HG02759 (cell line): ENCODE data around the gene LGALSL.

ENCODE experiments used
- ATAC-seq: cut with Tn5 transposase; IDR thresholded peaks from one replicate; pipeline ENCODE4 v1.9.1; 2021; ENCODE audit warnings: mild to moderate bottlenecking, moderate library complexity; ENCODE audit not compliant: unreplicated experiment

The LGALSL gene

DNA sequence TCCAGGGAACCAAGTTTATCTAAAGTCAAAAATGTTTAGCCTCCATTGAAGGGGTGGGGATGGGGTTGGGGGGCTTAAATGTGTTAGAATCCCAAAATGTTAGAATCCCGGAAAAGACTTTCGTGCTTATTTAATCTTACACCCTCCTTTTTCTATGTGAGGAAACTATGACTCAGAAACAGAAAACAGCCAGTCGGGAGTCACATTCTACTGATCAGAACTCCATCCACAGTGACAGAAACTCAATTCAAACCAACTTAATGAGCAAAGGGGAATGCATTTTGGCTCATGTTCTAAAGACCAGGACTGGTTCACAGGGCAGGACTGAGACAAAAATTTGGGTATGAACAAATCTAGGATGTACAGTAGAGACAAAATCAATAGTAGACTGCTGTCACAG lies 38.3 kb downstream of the LGALSL start:
- no peak for ATAC-seq

DNA sequence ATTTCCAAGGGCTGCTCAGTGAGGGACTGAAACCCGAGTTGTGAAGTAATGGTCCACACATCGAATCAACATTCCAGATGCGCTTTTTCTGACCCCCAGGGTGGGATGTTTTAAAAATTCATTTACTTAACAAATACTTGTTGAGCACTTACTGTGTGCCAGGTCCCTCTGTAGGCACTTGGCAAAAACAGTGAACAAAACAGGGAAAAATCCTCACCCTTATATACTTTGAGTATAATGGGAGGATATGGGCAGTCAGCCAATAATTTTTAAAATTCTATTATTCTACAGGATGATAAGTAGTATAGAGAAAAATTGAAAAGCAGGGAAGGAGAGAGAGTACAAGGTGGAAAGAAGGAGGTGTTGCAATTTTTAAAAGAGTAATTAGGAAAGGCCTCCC lies 38.9 kb downstream of the LGALSL start:
- no peak for ATAC-seq

DNA sequence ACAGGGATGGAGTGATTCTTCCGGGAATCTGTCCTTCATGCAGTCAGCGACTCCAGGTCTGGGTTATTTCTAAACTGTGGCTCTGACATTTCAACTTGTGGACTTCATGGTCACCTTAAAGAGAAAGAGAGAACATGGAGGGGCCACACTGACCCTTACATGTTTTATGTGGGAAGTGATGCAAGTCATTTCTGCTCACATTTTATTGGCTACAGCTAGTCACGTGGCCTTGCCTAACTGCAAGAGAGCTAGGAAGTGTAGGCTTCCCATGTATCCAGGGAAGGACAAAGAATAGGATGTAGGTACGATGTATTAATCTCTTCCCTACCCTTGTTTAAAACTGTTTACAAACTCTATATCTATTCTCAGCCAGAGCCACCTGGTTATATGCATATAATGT lies 39.8 kb downstream of the LGALSL start:
- ATAC-seq: no peak

DNA sequence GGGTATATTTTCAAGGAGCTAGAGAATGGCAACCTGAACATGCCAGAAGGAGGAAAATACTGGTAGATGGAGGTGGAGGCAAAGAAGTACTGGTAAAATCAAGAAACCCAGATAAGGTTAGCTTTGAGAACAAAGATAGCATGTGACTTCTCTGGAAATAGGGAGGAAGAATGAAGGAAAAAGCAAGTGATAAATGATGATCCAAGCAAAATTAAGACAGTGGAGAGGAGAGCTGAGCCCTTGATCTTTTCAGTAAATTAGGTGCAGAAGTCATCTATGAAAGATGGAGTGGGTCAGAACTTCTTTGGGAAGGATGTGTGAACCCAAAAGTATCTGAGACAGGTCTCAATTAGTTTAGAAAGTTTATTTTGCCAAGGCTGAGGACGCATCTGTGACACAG lies 44.5 kb downstream of the LGALSL start:
- ATAC-seq: no peak

DNA sequence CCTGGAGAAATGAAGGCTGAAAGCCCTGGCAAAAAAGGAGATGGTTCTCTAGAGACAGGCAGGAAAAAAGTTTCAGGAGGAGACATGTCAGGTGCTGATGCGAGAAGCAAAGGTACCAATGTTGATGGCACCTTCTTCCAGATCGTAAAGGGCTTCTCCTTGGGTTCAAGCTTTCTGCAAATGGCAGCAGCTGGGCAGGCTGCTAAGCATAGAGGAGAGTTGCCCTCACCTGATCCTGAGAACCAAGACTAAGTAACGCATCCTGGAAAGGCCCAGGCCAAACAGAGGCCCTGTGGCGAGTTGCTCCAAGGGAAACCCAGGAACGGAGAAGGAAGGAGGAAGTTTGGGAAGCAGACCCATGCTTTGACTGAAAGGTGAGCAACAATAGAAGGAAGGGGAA lies 46.6 kb downstream of the LGALSL start:
- no peak for ATAC-seq

DNA sequence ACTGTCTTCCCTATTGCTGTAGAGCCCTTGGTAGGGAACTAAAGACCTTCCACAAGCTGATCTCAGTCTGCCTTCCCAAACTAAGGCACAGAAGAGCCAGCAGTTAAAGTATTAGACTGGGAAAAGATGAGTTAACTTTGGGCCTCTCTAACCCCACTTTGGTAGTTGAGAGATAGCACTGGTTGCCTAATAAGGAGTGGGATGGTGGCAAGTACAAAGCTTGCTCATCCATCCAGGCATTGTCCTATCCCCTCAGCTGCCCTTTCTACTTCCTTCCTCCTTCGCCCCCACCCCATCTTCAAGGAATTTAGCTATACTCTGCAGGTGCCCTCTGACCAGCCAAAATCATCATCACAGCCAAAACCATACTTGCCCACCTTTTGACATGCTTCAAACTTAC lies 48.0 kb downstream of the LGALSL start:
- ATAC-seq: no peak

DNA sequence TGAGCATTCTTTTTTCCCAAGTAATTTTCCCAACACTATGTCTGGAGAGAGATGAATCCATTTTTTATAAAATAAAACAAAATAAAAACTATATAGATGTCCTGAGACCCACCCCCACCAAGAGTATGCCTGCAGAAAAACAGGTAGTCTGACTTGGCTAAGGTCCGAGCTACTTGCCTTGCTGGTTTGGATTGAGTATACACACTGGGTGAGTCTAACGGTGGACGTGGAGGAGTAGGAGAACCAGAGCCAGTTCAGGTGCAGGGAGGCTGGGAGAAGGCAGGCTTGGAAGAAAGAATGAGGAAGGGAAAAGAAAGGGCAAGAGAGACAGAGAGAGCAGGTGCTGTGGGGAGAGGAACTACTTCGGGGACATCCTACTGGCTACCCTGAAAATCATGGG lies 48.9 kb downstream of the LGALSL start:
- ATAC-seq: no peak

DNA sequence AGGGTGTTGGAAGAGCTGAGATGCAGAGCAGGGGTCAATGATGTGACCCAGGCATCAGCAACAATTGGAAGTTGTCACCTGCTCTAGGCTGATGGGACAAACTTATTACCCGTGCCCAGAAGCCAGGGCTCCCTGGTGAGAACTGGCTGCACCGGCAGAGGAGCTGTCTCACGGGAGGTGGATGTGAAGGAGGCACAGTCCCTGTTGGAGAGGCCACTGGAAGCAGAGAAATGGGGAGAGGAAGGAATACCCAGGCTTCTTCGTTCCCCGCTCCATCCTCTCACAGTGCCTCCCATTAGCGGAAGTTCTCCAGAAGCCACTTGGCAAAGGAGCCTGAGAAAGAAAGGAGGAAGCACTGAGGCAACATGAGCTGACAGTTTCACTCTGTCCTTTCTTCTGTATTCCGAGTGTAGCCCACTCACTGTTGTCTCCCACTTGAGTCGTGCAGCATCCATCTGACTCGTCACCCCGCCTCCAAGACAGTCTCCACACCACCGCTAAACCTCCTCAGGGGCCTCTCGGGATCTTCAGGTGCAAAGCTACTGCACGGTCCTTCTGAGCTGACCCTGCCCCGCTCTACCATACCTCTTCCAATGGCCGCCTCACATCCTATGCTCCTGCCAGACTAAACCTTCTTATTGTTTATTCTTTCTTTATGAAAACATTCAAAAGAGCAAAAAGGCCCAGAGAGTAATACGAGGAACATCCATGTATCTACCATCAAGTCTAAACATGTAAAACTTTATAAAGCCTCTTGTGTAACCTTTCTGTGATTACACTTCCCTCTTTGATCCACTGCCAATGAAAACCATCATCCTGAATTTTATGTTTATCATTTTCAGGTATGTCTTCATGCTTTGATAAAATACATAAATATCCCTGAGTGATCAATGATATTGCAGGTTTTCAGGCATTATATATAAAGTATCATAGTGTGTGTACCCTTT lies 51.1 kb downstream of the LGALSL start:
- ATAC-seq: no peak

- no peak for ATAC-seq
Measured at GRCh38 chr2:64506686-64507085, 52.7 kb downstream of the LGALSL start.
